GM19023 (cell line): ENCODE measurements around the gene ITIH4.

Experiments used
- ATAC-seq: cut with Tn5 transposase; IDR thresholded peaks from one replicate; pipeline ENCODE4 v1.9.1; 2021; ENCODE audit warnings: mild to moderate bottlenecking, moderate library complexity; ENCODE audit not compliant: unreplicated experiment

The ITIH4 gene

GRCh38 chr3:52805270-52806039, 25.0 kb downstream of the ITIH4 start:
- no peak for ATAC-seq

GRCh38 chr3:52801839-52802238, 28.6 kb downstream of the ITIH4 start:
- no peak for ATAC-seq

GRCh38 chr3:52800079-52800478, 30.4 kb downstream of the ITIH4 start:
- no peak for ATAC-seq

- ATAC-seq = no peak
Measured at GRCh38 chr3:52798978-52799476, 31.4 kb downstream of the ITIH4 start.

- ATAC-seq = no peak
Measured at GRCh38 chr3:52798376-52798977, 32.0 kb downstream of the ITIH4 start.

GRCh38 chr3:52796411-52796810, 34.1 kb downstream of the ITIH4 start:
- no peak for ATAC-seq

GRCh38 chr3:52795298-52795900, 35.1 kb downstream of the ITIH4 start:
- no peak for ATAC-seq

GRCh38 chr3:52794612-52795099, 35.8 kb downstream of the ITIH4 start, which contains the start of gene ITIH3:
TSS of gene ITIH3 (plus strand) at chr3:52794796. CDS start at chr3:52794804, 8 bp downstream.
- no peak for ATAC-seq

- ATAC-seq = no peak
Measured at GRCh38 chr3:52793702-52794611, 36.5 kb downstream of the ITIH4 start.

GRCh38 chr3:52792961-52793695, 37.3 kb downstream of the ITIH4 start:
- no peak for ATAC-seq

- ATAC-seq = no peak
Measured at GRCh38 chr3:52792413-52792812, 38.1 kb downstream of the ITIH4 start.

GRCh38 chr3:52791928-52792327, 38.5 kb downstream of the ITIH4 start:
- ATAC-seq = no peak

GRCh38 chr3:52791366-52791765, 39.1 kb downstream of the ITIH4 start:
- no peak for ATAC-seq

- no peak for ATAC-seq
Measured at GRCh38 chr3:52790741-52791140, 39.7 kb downstream of the ITIH4 start.

- no peak for ATAC-seq
Measured at GRCh38 chr3:52790337-52790736, 40.1 kb downstream of the ITIH4 start.

- ATAC-seq = no peak
Measured at GRCh38 chr3:52789746-52790040, 40.8 kb downstream of the ITIH4 start.

- ATAC-seq = no peak
Measured at GRCh38 chr3:52788890-52789745, 41.4 kb downstream of the ITIH4 start.

GRCh38 chr3:52787672-52788625, 42.5 kb downstream of the ITIH4 start:
- ATAC-seq = no peak
